Neuronal stem cell (in vitro differentiated cells): ENCODE results near the gene KCNT2.

Experiments
- DNase-seq: peaks from one replicate; pipeline ENCODE4 v3.0.0-alpha.2; 2013; ENCODE audit warnings: low spot score
- H2AFZ ChIP-seq: one replicate; pipeline ENCODE4 v1.6.1; 2013; ENCODE audit warnings: mild to moderate bottlenecking, low read length, inconsistent platforms
- H2AK5ac ChIP-seq: 2 replicates; pipeline ENCODE4 v1.6.1; 2013; ENCODE audit warnings: low read depth, mild to moderate bottlenecking, inconsistent platforms, low read length, moderate library complexity, mixed read lengths
- H2BK120ac ChIP-seq: 2 replicates; pipeline ENCODE4 v1.6.1; 2013; ENCODE audit warnings: low read depth, mild to moderate bottlenecking, inconsistent platforms, low read length, moderate library complexity, mixed read lengths
- H2BK12ac ChIP-seq: one replicate; pipeline ENCODE4 v1.6.1; 2013; ENCODE audit warnings: low read length, inconsistent platforms
- H2BK15ac ChIP-seq: 2 replicates; pipeline ENCODE4 v1.6.1; 2013; ENCODE audit warnings: mild to moderate bottlenecking, low read length, inconsistent platforms, mixed read lengths
- H2BK5ac ChIP-seq: one replicate; pipeline ENCODE4 v1.6.1; 2013; ENCODE audit warnings: inconsistent platforms, mild to moderate bottlenecking, low read length, moderate library complexity
- H3K14ac ChIP-seq: one replicate; pipeline ENCODE4 v1.6.1; 2013; ENCODE audit warnings: low read length, inconsistent platforms
- H3K18ac ChIP-seq: 2 replicates; pipeline ENCODE4 v1.6.1; 2013; ENCODE audit warnings: low read length, inconsistent platforms
- H3K23ac ChIP-seq: 2 replicates; pipeline ENCODE4 v1.6.1; 2013; ENCODE audit warnings: low read depth, mild to moderate bottlenecking, mixed read lengths, low read length, inconsistent platforms; ENCODE audit not compliant: poor library complexity
- H3K27ac ChIP-seq: replicated peaks from 3 replicates; pipeline ENCODE4 v1.5.1; 2013; ENCODE audit warnings: low read length, inconsistent platforms
- H3K27me3 ChIP-seq, 3 experiments: 2 replicates each; pipeline ENCODE4 v1.6.1; 2013; ENCODE audit warnings: low read length in 3 of 3, mild to moderate bottlenecking in 2 of 3, inconsistent platforms in 1 of 3, low read depth in 1 of 3, mixed read lengths in 1 of 3, moderate library complexity in 1 of 3; ENCODE audit not compliant: control insufficient read depth in 3 of 3, insufficient read depth in 3 of 3
- H3K36me3 ChIP-seq, 2 donors: replicated peaks in 1 of 2; 2 replicates each; pipeline ENCODE4 v1.6.1; 2013; ENCODE audit warnings: low read length in 2 of 2; ENCODE audit not compliant: control insufficient read depth in 2 of 2, insufficient read depth in 2 of 2
- H3K4ac ChIP-seq: 2 replicates; pipeline ENCODE4 v1.6.1; 2013; ENCODE audit warnings: inconsistent platforms, mild to moderate bottlenecking, low read length, moderate library complexity
- H3K4me1 ChIP-seq, 2 donors: 1 replicate in 1 of 2; 2 replicates in 1 of 2; pipeline ENCODE4 v1.6.1; 2013; ENCODE audit warnings: low read length in 2 of 2, low read depth in 1 of 2; ENCODE audit not compliant: control insufficient read depth in 2 of 2, insufficient read depth in 1 of 2
- H3K4me2 ChIP-seq: one replicate; pipeline ENCODE4 v1.6.1; 2013; ENCODE audit warnings: mild to moderate bottlenecking, low read length, inconsistent platforms; ENCODE audit not compliant: insufficient read depth, poor library complexity, severe bottlenecking
- H3K4me3 ChIP-seq, 2 donors: 2 replicates each; pipeline ENCODE4 v1.5.1; 2013; ENCODE audit warnings: low read length in 2 of 2, mild to moderate bottlenecking in 2 of 2, inconsistent platforms in 1 of 2, moderate library complexity in 1 of 2
- H3K79me1 ChIP-seq: one replicate; pipeline ENCODE4 v1.6.1; 2013; ENCODE audit warnings: low read depth, mild to moderate bottlenecking, inconsistent platforms, low read length, moderate library complexity
- H3K9ac ChIP-seq: one replicate; pipeline ENCODE4 v1.6.1; 2013; ENCODE audit warnings: mild to moderate bottlenecking, low read depth, low read length, inconsistent platforms; ENCODE audit not compliant: poor library complexity
- H3K9me3 ChIP-seq, 2 donors: replicated peaks in 1 of 2; 2 replicates each; pipeline versions ENCODE3 to v1.6.1; 2013; ENCODE audit warnings: low read length in 2 of 2, mild to moderate bottlenecking in 2 of 2, inconsistent platforms in 1 of 2, low read depth in 1 of 2, mixed read lengths in 1 of 2, moderate library complexity in 1 of 2; ENCODE audit not compliant: control insufficient read depth in 2 of 2, insufficient read depth in 1 of 2
- H4K8ac ChIP-seq: one replicate; pipeline ENCODE4 v1.6.1; 2013; ENCODE audit warnings: low read depth, mild to moderate bottlenecking, inconsistent platforms, low read length, moderate library complexity
- H4K91ac ChIP-seq: one replicate; pipeline ENCODE4 v1.6.1; 2013; ENCODE audit warnings: low read length, low read depth, mild to moderate bottlenecking, inconsistent platforms; ENCODE audit not compliant: poor library complexity
- WGBS, 2 donors: extraction: QIAGEN DNeasy Blood & Tissue Kit; methylation state at CpG; one replicate each; pipeline ENCODE4 v1.1.7; 2013; ENCODE audit warnings: missing lambda C conversion rate in 2 of 2, mixed read lengths in 1 of 2; ENCODE audit not compliant: insufficient read length in 2 of 2, insufficient replicate concordance in 1 of 2; ENCODE audit errors: extremely low coverage in 2 of 2; 5-methylcytosine and 5-hydroxymethylcytosine counted together

Gene KCNT2

DNA sequence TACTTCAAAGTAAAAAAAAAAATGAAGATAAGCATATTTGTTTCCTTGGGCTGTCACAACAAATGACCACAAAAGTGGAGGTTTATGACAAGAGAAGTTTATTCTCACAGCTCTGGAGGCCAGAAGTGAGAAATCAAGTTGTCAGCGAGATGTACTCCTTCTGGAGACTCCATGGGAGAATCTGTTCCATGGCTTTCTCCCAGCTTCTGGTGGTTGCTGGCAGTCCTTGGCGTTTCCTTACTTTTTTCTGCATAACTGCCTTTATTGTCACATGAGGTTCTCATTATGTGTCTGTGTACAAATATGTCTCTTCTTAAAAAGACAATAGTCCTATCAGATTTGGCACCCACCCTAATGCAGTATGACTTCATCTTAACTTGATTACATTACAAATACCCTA lies 398.3 kb downstream of the KCNT2 start:
- H3K4ac ChIP-seq = no peak overlapping the region
- H4K91ac ChIP-seq = no peak overlapping the region
- H4K8ac ChIP-seq = no peak overlapping the region
- H3K23ac ChIP-seq = no peak overlapping the region
- no peak overlapping the region for H3K4me2 ChIP-seq
- no peak overlapping the region for H2BK12ac ChIP-seq
- no CpG with 5 or more reads among the region's 2 CpGs for WGBS, 2 donors
- H3K9me3 ChIP-seq = peaks cover 0 to 3% of the 10 kb centered on the region in 2 donors
- H3K14ac ChIP-seq = no peak overlapping the region
- DNase-seq = no peak
- H3K4me1 ChIP-seq = no peaks in the 10 kb centered on the region
- no peak overlapping the region for H2BK15ac ChIP-seq
- H3K4me3 ChIP-seq = no peak overlapping the region
- no peaks in the 10 kb centered on the region for H3K27me3 ChIP-seq
- no peak overlapping the region for H2BK120ac ChIP-seq
- H2AFZ ChIP-seq = no peak overlapping the region
- no peak overlapping the region for H2AK5ac ChIP-seq
- no peak overlapping the region for H2BK5ac ChIP-seq
- no peaks in the 10 kb centered on the region for H3K36me3 ChIP-seq
- no peak overlapping the region for H3K27ac ChIP-seq
- no peak overlapping the region for H3K18ac ChIP-seq
- H3K79me1 ChIP-seq = no peaks in the 10 kb centered on the region
- no peak overlapping the region for H3K9ac ChIP-seq

GRCh38 chr1:196209265-196209664 lies 399.0 kb downstream of the KCNT2 start:
- Histone ChIP-seq H3K27me3 (no peaks in the 10 kb centered on the region), H3K9me3 (peaks cover 0 to 3% of the 10 kb centered on the region in 2 donors), H3K18ac (no peak overlapping the region), H3K4me3 (no peak overlapping the region), H2BK15ac (no peak overlapping the region), H2BK5ac (no peak overlapping the region), H3K4me2 (no peak overlapping the region), H2AFZ (no peak overlapping the region), H3K4ac (no peak overlapping the region), H3K23ac (no peak overlapping the region), H3K36me3 (no peaks in the 10 kb centered on the region), H3K4me1 (no peaks in the 10 kb centered on the region), H4K91ac (no peak overlapping the region), H3K79me1 (no peaks in the 10 kb centered on the region), H3K9ac (no peak overlapping the region), H3K14ac (no peak overlapping the region), H4K8ac (no peak overlapping the region), H2AK5ac (no peak overlapping the region), H2BK120ac (no peak overlapping the region), H3K27ac (no peak overlapping the region), H2BK12ac (no peak overlapping the region)
- no peak for DNase-seq
- WGBS, 2 donors = no CpG with 5 or more reads among the region's 3 CpGs

DNA sequence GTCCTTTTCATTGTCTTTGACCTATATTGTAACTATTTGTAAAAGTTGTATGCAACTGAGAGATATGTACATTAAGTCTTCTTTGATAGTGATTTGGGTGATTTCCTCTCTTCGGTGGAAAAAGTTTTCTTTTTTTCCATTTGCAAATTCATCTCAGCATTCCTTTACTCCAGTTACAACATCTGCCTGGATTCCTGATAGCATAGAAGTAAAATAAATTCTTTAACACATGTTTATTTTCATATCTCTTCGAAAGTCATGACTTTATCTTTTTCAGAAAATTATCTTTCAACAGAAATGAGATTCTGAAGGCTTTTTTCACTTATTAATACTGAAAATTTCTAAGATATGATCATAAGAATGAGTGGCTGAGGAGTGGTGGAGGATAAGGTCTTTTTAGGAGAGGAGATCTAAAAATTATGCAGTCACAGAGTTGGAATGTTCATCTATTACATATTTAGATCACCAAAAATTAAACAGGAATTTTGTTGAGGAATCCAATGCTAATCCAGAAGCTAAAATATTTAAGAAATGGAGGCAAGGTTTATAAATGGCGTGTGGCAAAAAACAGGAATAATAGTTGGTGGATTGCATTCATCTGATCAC lies 400.5 kb downstream of the KCNT2 start:
- Histone ChIP-seq H2BK120ac (no peak overlapping the region), H3K14ac (no peak overlapping the region), H2BK12ac (no peak overlapping the region), H3K23ac (no peak overlapping the region), H4K8ac (no peak overlapping the region), H2AFZ (no peak overlapping the region), H3K4me1 (no peaks in the 10 kb centered on the region), H3K27me3 (no peaks in the 10 kb centered on the region), H3K9me3 (peaks cover 0 to 3% of the 10 kb centered on the region in 2 donors), H3K36me3 (no peaks in the 10 kb centered on the region), H4K91ac (no peak overlapping the region), H2BK5ac (no peak overlapping the region), H3K9ac (no peak overlapping the region), H3K4me3 (no peak overlapping the region), H3K79me1 (no peaks in the 10 kb centered on the region), H3K27ac (no peak overlapping the region), H2AK5ac (no peak overlapping the region), H3K4me2 (no peak overlapping the region), H3K18ac (no peak overlapping the region), H3K4ac (no peak overlapping the region), H2BK15ac (no peak overlapping the region)
- DNase-seq = no peak
- WGBS, 2 donors = no CpG with 5 or more reads among the region's 3 CpGs

GRCh38 chr1:196205882-196206281 lies 402.4 kb downstream of the KCNT2 start:
- Histone ChIP-seq H3K4me3 (no peak overlapping the region), H3K27me3 (no peaks in the 10 kb centered on the region), H4K91ac (no peak overlapping the region), H2BK15ac (no peak overlapping the region), H2AFZ (no peak overlapping the region), H3K14ac (no peak overlapping the region), H2BK5ac (no peak overlapping the region), H4K8ac (no peak overlapping the region), H2BK120ac (no peak overlapping the region), H3K4me1 (no peaks in the 10 kb centered on the region), H3K9ac (no peak overlapping the region), H3K79me1 (no peaks in the 10 kb centered on the region), H2BK12ac (no peak overlapping the region), H3K27ac (no peak overlapping the region), H3K4ac (no peak overlapping the region), H3K4me2 (no peak overlapping the region), H3K18ac (no peak overlapping the region), H3K23ac (no peak overlapping the region), H3K36me3 (no peaks in the 10 kb centered on the region), H3K9me3 (peaks cover 0 to 3% of the 10 kb centered on the region in 2 donors), H2AK5ac (no peak overlapping the region)
- DNase-seq = no peak
- WGBS, 2 donors = no CpG with 5 or more reads among the region's 2 CpGs
